DND-41 (cell line): ENCODE measurements around the gene SLC1A7.

Source experiments
- EZH2 ChIP-seq: IDR thresholded peaks from 3 replicates; pipeline ENCODE4 v1.6.1; 2012; ENCODE audit warnings: borderline replicate concordance, low read depth, mild to moderate bottlenecking, moderate library complexity, low read length, inconsistent platforms; ENCODE audit not compliant: severe bottlenecking
- TF ChIP-seq, protein P1 (sequence below): IDR thresholded peaks from 2 replicates; pipeline ENCODE4 v1.5.1; 2012; ENCODE audit warnings: borderline replicate concordance, low read length, moderate library complexity, mild to moderate bottlenecking; ENCODE audit not compliant: poor library complexity, severe bottlenecking; ENCODE audit errors: extremely low read depth

DNA sequence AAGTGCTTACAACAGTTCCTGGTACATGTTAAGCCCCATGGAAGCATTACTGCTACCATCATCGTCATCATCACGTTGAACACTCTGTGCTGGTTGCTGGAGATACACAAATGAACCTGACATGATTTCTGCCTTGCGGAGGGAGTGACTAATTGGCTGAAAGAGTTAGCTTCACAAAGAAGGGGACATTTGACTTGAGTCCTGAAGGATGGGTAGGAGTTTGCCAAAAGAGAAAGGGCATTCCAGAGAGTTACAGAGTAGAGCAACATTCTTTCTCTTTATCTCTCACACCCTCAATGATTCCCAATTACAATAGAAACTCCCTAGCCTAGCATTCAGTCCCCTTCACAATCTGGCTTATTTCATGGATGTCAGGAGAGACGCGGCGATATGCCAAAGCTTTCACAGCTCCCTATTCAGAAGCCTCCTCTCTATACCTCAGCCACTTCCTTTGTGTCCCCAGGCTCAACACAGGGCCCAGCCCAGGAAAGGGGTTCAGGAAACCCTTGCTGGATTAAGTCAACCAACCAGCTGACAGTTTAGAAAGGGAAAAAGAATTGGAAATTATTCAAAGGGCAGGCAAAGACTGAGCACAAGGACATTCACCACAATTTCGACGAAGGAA is 38.0 kb downstream of the SLC1A7 start:
- TF ChIP-seq, protein P1, sequence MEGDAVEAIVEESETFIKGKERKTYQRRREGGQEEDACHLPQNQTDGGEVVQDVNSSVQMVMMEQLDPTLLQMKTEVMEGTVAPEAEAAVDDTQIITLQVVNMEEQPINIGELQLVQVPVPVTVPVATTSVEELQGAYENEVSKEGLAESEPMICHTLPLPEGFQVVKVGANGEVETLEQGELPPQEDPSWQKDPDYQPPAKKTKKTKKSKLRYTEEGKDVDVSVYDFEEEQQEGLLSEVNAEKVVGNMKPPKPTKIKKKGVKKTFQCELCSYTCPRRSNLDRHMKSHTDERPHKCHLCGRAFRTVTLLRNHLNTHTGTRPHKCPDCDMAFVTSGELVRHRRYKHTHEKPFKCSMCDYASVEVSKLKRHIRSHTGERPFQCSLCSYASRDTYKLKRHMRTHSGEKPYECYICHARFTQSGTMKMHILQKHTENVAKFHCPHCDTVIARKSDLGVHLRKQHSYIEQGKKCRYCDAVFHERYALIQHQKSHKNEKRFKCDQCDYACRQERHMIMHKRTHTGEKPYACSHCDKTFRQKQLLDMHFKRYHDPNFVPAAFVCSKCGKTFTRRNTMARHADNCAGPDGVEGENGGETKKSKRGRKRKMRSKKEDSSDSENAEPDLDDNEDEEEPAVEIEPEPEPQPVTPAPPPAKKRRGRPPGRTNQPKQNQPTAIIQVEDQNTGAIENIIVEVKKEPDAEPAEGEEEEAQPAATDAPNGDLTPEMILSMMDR: no peak
- TF ChIP-seq EZH2: no peak
